Neural cell (in vitro differentiated cells): ENCODE results near the gene SULT1A2.
"Not testable (repeated sequence)": the region's sequence is repeated elsewhere in the genome, so short reads cannot be mapped to it uniquely, and the experiment has no call there.

ENCODE experiments used
- CTCF ChIP-seq: fragments of 450-650 bp; IDR thresholded peaks from 2 replicates; pipeline ENCODE4 v1.5.1; 2014; ENCODE audit warnings: antibody characterized with exemption, mild to moderate bottlenecking, moderate library complexity; ENCODE audit not compliant: poor library complexity, severe bottlenecking
- EP300 ChIP-seq: fragments of 450-650 bp; conservative IDR thresholded peaks from 2 replicates; pipeline ENCODE4 v1.6.1; 2014; ENCODE audit warnings: antibody characterized with exemption, mild to moderate bottlenecking, moderate library complexity; ENCODE audit not compliant: poor library complexity, severe bottlenecking
- EZH2 ChIP-seq: fragments of 200-600, 300-800 bp; shearing (Covaris generic), sonication (generic); IDR thresholded peaks from 2 replicates; pipeline ENCODE4 v1.6.1; 2014; ENCODE audit warnings: antibody characterized with exemption, low read length, borderline replicate concordance, mild to moderate bottlenecking; ENCODE audit not compliant: insufficient read depth, poor library complexity, severe bottlenecking
- POLR2AphosphoS5 ChIP-seq: IDR thresholded peaks from 2 replicates; pipeline ENCODE4 v1.6.1; 2012
- SMC3 ChIP-seq: fragments of 450-650 bp; conservative IDR thresholded peaks from 2 replicates; pipeline ENCODE4 v1.6.1; 2014; ENCODE audit warnings: antibody characterized with exemption, mild to moderate bottlenecking, moderate library complexity; ENCODE audit not compliant: poor library complexity

- TF ChIP-seq EP300, POLR2AphosphoS5, EZH2, CTCF, SMC3: not testable (repeated sequence)
These were observed 15.8 kb upstream of the SULT1A2 start for GRCh38 chr16:28612359-28613280.
